Measurements from ENCODE around the gene KCTD15. TPM values are rescaled to one million over a fixed set of nuclear protein-coding genes. Genes with fewer than 3 reads are reported as not detected.

KCTD15 gene
- total RNA-seq, 1 donor from 2014 or later = 9.9 TPM

- H3K9me3 ChIP-seq (replicated peaks) = no peaks in the 10 kb centered on the region
- no peak for DNase-seq
- peaks cover 72% of the 10 kb centered on the region for H3K4me1 ChIP-seq
- no peak for TF ChIP-seq CTCF (IDR thresholded peaks at IDR 0.05; ENCODE audit: borderline replicate concordance)
- H3K36me3 ChIP-seq = peaks cover 4% of the 10 kb centered on the region
- peak overlapping the region; percentile 88 for H3K4me3 ChIP-seq
- peak overlapping the region; percentile 98 for H3K27ac ChIP-seq (replicated peaks)
- intact Hi-C loops (cut with micrococcal nuclease) = no loop called here
- H3K27me3 ChIP-seq (ENCODE audit: low read depth) = peaks cover 27% of the 10 kb centered on the region
These were observed 2.0 kb downstream of the KCTD15 start for GRCh38 chr19:33798681-33799111.

GRCh38 chr19:33799476-33799875 is 2.8 kb downstream of the KCTD15 start:
- DNase-seq = no peak
- intact Hi-C loops (cut with micrococcal nuclease) = no loop called here
- H3K27ac ChIP-seq (replicated peaks) = no peak overlapping the region
- H3K9me3 ChIP-seq (replicated peaks) = no peaks in the 10 kb centered on the region
- TF ChIP-seq CTCF (IDR thresholded peaks at IDR 0.05; ENCODE audit: borderline replicate concordance) = no peak
- H3K4me1 ChIP-seq = peaks cover 72% of the 10 kb centered on the region
- H3K36me3 ChIP-seq = peaks cover 5% of the 10 kb centered on the region
- peaks cover 19% of the 10 kb centered on the region for H3K27me3 ChIP-seq (ENCODE audit: low read depth)
- peak overlapping the region; percentile 88 for H3K4me3 ChIP-seq

GRCh38 chr19:33800012-33800680 is 3.5 kb downstream of the KCTD15 start:
- Histone ChIP-seq H3K4me1 (peaks cover 72% of the 10 kb centered on the region), H3K4me3 (peak overlapping the region; percentile 88), H3K27ac (replicated peaks) (no peak overlapping the region), H3K9me3 (replicated peaks) (no peaks in the 10 kb centered on the region), H3K27me3 (ENCODE audit: low read depth) (peaks cover 14% of the 10 kb centered on the region), H3K36me3 (peaks cover 11% of the 10 kb centered on the region)
- no peak for DNase-seq
- intact Hi-C loops (cut with micrococcal nuclease) = no loop called here
- no peak for TF ChIP-seq CTCF (IDR thresholded peaks at IDR 0.05; ENCODE audit: borderline replicate concordance)

- TF ChIP-seq CTCF (IDR thresholded peaks at IDR 0.05; ENCODE audit: borderline replicate concordance) = no peak
- intact Hi-C loops (cut with micrococcal nuclease) = no loop called here
- DNase-seq = no peak
- Histone ChIP-seq H3K27ac (replicated peaks) (no peak overlapping the region), H3K4me1 (peaks cover 75% of the 10 kb centered on the region), H3K36me3 (peaks cover 21% of the 10 kb centered on the region), H3K4me3 (no peak overlapping the region), H3K27me3 (ENCODE audit: low read depth) (peaks cover 12% of the 10 kb centered on the region), H3K9me3 (replicated peaks) (no peaks in the 10 kb centered on the region)
These were observed 4.7 kb downstream of the KCTD15 start for GRCh38 chr19:33801411-33801810.

- Histone ChIP-seq H3K27ac (replicated peaks) (no peak overlapping the region), H3K4me3 (no peak overlapping the region), H3K4me1 (peaks cover 74% of the 10 kb centered on the region), H3K9me3 (replicated peaks) (no peaks in the 10 kb centered on the region), H3K36me3 (peaks cover 21% of the 10 kb centered on the region), H3K27me3 (ENCODE audit: low read depth) (peaks cover 6% of the 10 kb centered on the region)
- no peak for TF ChIP-seq CTCF (IDR thresholded peaks at IDR 0.05; ENCODE audit: borderline replicate concordance)
- intact Hi-C loops (cut with micrococcal nuclease) = no loop called here
- DNase-seq = no peak
These were observed 5.3 kb downstream of the KCTD15 start for GRCh38 chr19:33802001-33802400.

Measured in left ventricle myocardium inferior (tissue), 1 donor.